PC-3 (cell line): ENCODE measurements around the gene RPSA. TPM values are rescaled to one million over a fixed set of nuclear protein-coding genes. Genes with fewer than 3 reads are reported as not detected.

Experiments used
- ATAC-seq: fragments of 200-7000 bp; cut with Tn5 transposase; 2 replicates; pipeline ENCODE4 v1.9.1; 2020; ENCODE audit warnings: mild to moderate bottlenecking, moderate library complexity
- BruUV-seq: library from RNA; stranded (reverse); fragments of 400-500 nt; replicated peaks from 2 replicates; lab custom pipeline; 2021; lab: Mats Ljungman, UMichigan
- CTCF ChIA-PET: fragments of 300-600 bp; sonication (Branson Sonifier 250); formaldehyde crosslinking; loops from one replicate; lab custom pipeline; 2022; ENCODE audit warnings: antibody characterized with exemption; lab: Charles Lee
- POLR2A ChIA-PET: fragments of 300-600 bp; sonication (Branson Sonifier 250); formaldehyde crosslinking; loops from one replicate; lab custom pipeline; 2022; ENCODE audit warnings: antibody characterized with exemption; ENCODE audit not compliant: unreplicated experiment; lab: Charles Lee
- DNase-seq: peaks from one replicate; pipeline ENCODE4 v3.0.0-alpha.2; 2015
- H2AFZ ChIP-seq: fragments of 300-600 bp; sonication (generic); 2 replicates; pipeline ENCODE4 v1.6.0; 2016; ENCODE audit warnings: antibody characterized with exemption, low read length
- H3F3A ChIP-seq: fragments of 300-600 bp; sonication (generic); one replicate; pipeline ENCODE4 v1.6.0; 2017; ENCODE audit warnings: antibody characterized with exemption, low read length, control low read depth, mild to moderate bottlenecking; ENCODE audit not compliant: unreplicated experiment
- H3K27ac ChIP-seq: fragments of 300-600 bp; sonication (generic); 2 replicates; pipeline ENCODE4 v1.5.1; 2016; ENCODE audit warnings: mild to moderate bottlenecking, low read length
- H3K27me3 ChIP-seq: fragments of 300-600 bp; sonication (generic); 2 replicates; pipeline ENCODE4 v1.6.1; 2016; ENCODE audit warnings: low read length, mixed read lengths
- H3K36me3 ChIP-seq: fragments of 300-600 bp; sonication (generic); 2 replicates; pipeline ENCODE4 v1.6.1; 2016; ENCODE audit warnings: low read depth, mixed run types, low read length, mixed read lengths
- H3K4me1 ChIP-seq: fragments of 300-600 bp; sonication (generic); 2 replicates; pipeline ENCODE4 v1.5.1; 2016; ENCODE audit warnings: low read length; ENCODE audit not compliant: insufficient read depth
- H3K4me2 ChIP-seq: fragments of 300-600 bp; sonication (generic); 2 replicates; pipeline ENCODE4 v1.6.0; 2016; ENCODE audit warnings: low read length
- H3K4me3 ChIP-seq: fragments of 300-600 bp; sonication (generic); 2 replicates; pipeline ENCODE4 v1.5.1; 2016; ENCODE audit warnings: mild to moderate bottlenecking, low read length, mixed read lengths
- H3K79me2 ChIP-seq: fragments of 300-600 bp; sonication (generic); 2 replicates; pipeline ENCODE4 v1.6.1; 2017; ENCODE audit warnings: low read length, mixed read lengths
- H3K9ac ChIP-seq: fragments of 300-600 bp; sonication (generic); 2 replicates; pipeline ENCODE4 v1.6.0; 2016; ENCODE audit warnings: mild to moderate bottlenecking, low read length
- H3K9me2 ChIP-seq: fragments of 300-600 bp; sonication (generic); replicated peaks from 2 replicates; pipeline ENCODE4 v1.6.1; 2016; ENCODE audit warnings: mixed run types, low read length, mixed read lengths
- H3K9me3 ChIP-seq: fragments of 300-600 bp; sonication (generic); 2 replicates; pipeline ENCODE4 v1.6.1; 2016; ENCODE audit warnings: low read length, mixed read lengths
- H4K20me1 ChIP-seq: fragments of 300-600 bp; sonication (generic); 2 replicates; pipeline ENCODE4 v1.6.1; 2016; ENCODE audit warnings: low read length, mixed read lengths
- EZH2 ChIP-seq: fragments of 300-600 bp; sonication (generic); IDR thresholded peaks from one replicate; pipeline ENCODE4 v1.6.1; 2017; ENCODE audit warnings: antibody characterized with exemption, mild to moderate bottlenecking, low read length; ENCODE audit not compliant: unreplicated experiment
- EZH2phosphoT487 ChIP-seq: fragments of 300-600 bp; sonication (generic); IDR thresholded peaks from 2 replicates; pipeline ENCODE4 v1.6.1; 2018; ENCODE audit warnings: mild to moderate bottlenecking, antibody characterized with exemption, low read length, borderline replicate concordance
- intact Hi-C: fragments of 100-400 bp; cut with micrococcal nuclease; formaldehyde crosslinking; loops from 2 replicates; pipeline ENCODE4 v1.9.0; 2023
- total RNA-seq: library from RNA; depleted of rRNA; stranded (reverse); fragments of >200 nt; gene quantifications from 2 replicates; pipeline ENCODE4 v1.2.3, GENCODE V29; 2014
- TF ChIP-seq, protein P1 (sequence below): fragments of 300-600 bp; sonication (generic); conservative IDR thresholded peaks from 2 replicates; pipeline ENCODE4 v1.5.1; 2017; ENCODE audit warnings: antibody characterized with exemption, low read depth, mild to moderate bottlenecking, low read length

Gene RPSA
- total RNA-seq, 1 experiment from 2014 or later = 2,722 TPM

DNA sequence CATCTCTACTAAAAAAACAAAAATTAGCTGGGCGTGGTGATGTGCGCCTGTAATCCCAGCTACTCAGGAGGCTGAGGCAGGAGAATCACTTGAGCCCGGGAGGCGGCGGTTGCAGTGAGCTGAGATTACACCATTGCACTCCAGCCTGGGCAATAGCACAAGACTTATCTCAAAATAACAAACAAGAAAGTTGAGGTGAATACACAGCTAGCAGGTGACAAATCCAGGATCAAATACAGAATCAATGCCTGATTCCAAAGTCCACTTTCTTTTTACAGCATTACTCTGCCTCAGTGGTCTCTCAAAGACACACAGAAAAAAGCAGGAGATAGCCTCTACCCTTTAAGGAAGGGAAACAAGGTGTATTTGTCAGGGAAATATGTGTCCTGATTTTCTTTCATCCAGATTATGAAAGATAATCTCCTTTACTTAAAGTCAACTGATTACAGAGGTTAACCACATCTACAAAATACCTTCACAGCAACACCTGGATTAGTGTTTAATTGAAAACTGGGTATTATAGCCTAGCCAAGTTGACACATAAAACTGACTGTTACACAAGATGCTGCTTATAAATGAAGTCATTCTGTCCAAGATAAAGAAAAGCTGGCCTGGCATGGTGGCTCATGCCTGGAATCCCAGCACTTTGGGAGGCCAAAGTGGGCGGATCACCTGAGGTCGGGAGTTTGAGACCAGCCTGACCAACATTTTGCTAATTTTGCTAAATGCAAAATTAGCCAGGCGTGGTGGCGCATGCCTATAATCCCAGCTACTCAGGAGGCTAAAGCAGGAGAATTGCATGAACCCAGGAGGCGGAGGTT is 27.4 kb upstream of the RPSA start:
- DNase-seq (no peak), ATAC-seq (no peak)
- Histone ChIP-seq H3K9me2 (no peaks in the 10 kb centered on the region), H2AFZ (no peak overlapping the region), H3K4me2 (no peak overlapping the region), H3K79me2 (no peaks in the 10 kb centered on the region), H3K9ac (no peak overlapping the region), H3K4me1 (peaks cover 7% of the 10 kb centered on the region), H3K9me3 (no peaks in the 10 kb centered on the region), H4K20me1 (no peaks in the 10 kb centered on the region), H3K4me3 (no peak overlapping the region), H3F3A (no peaks in the 10 kb centered on the region), H3K27ac (no peak overlapping the region), H3K27me3 (peaks cover 7% of the 10 kb centered on the region), H3K36me3 (no peaks in the 10 kb centered on the region)
- ChIA-PET POLR2A (no interaction called here), CTCF (no interaction called here)
- no TSS peak for BruUV-seq
- TF ChIP-seq EZH2 = no peak
- TF ChIP-seq, protein P1, sequence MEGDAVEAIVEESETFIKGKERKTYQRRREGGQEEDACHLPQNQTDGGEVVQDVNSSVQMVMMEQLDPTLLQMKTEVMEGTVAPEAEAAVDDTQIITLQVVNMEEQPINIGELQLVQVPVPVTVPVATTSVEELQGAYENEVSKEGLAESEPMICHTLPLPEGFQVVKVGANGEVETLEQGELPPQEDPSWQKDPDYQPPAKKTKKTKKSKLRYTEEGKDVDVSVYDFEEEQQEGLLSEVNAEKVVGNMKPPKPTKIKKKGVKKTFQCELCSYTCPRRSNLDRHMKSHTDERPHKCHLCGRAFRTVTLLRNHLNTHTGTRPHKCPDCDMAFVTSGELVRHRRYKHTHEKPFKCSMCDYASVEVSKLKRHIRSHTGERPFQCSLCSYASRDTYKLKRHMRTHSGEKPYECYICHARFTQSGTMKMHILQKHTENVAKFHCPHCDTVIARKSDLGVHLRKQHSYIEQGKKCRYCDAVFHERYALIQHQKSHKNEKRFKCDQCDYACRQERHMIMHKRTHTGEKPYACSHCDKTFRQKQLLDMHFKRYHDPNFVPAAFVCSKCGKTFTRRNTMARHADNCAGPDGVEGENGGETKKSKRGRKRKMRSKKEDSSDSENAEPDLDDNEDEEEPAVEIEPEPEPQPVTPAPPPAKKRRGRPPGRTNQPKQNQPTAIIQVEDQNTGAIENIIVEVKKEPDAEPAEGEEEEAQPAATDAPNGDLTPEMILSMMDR = no peak
- TF ChIP-seq EZH2phosphoT487 = no peak
- intact Hi-C loops = loop anchor here (1.0 to 2.0 kb wide), 2 partner anchors 86 to 190 kb away; no protein-coding TSS in a partner anchor

DNA sequence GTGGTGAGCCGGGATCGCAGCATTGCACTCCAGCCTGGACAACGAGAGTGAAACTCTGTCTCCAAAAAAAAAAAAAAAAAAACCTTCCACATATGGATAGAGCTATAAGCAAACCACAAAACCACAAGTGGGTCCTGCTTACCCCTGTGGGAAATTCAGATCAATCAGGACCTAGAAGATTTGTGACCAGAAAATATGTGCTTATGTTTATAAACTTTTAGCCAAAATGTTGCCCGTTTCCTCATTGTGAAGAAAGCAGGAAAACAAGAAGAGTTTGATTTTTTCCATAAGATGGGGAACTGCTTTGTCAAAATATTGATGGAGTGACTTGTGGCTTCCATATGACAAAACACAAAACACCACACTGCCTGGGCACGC is 26.8 kb upstream of the RPSA start:
- no peak overlapping the region for H3K27ac ChIP-seq
- ChIA-PET POLR2A (no interaction called here), CTCF (no interaction called here)
- no peak overlapping the region for H2AFZ ChIP-seq
- TF ChIP-seq, protein P1 = no peak
- TF ChIP-seq EZH2 (no peak), EZH2phosphoT487 (no peak)
- H3K4me2 ChIP-seq = no peak overlapping the region
- no peak overlapping the region for H3K4me3 ChIP-seq
- peaks cover 7% of the 10 kb centered on the region for H3K27me3 ChIP-seq
- no peaks in the 10 kb centered on the region for H3F3A ChIP-seq
- DNase-seq (no peak), ATAC-seq (no peak)
- H3K9me3 ChIP-seq = no peaks in the 10 kb centered on the region
- H4K20me1 ChIP-seq = peaks cover 4% of the 10 kb centered on the region; the same call in 1 of the 2 replicates
- H3K36me3 ChIP-seq = no peaks in the 10 kb centered on the region
- BruUV-seq = no TSS peak
- peaks cover 6% of the 10 kb centered on the region for H3K79me2 ChIP-seq
- H3K9me2 ChIP-seq = no peaks in the 10 kb centered on the region
- intact Hi-C loops = loop anchor here (2.0 to 10.0 kb wide), 4 partner anchors 172 to 1245 kb away; partner anchors contain the start of genes ACAA1 and MYD88
- H3K4me1 ChIP-seq = peaks cover 12% of the 10 kb centered on the region
- H3K9ac ChIP-seq = no peak overlapping the region

DNA sequence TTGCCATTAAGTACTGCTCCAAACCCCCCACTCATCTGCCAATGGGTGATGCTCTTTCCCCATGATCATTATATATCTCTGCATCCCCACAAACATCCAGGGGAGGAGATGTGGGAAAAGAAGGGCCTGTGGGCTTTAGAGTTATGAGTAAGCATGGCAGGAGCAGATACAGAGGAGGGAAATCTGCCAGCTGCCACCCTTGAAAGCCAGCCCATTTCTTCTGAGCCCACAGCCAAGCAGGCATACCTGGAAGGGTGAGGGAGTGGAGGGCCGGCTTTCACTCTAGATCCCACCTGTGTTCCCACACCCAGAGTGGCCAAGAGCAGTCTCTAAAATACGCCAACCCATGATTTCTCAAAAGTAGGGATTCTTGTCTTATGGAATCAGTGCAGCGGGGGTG is 25.1 kb upstream of the RPSA start:
- H3K4me3 ChIP-seq = no peak overlapping the region
- intact Hi-C loops = loop anchor here (5.0 to 10.0 kb wide), 3 partner anchors 174 to 1247 kb away; partner anchors contain the start of genes ACAA1 and MYD88
- ChIA-PET CTCF (no interaction called here), POLR2A (no interaction called here)
- no peaks in the 10 kb centered on the region for H3K36me3 ChIP-seq
- peaks cover 20% of the 10 kb centered on the region for H4K20me1 ChIP-seq
- no peaks in the 10 kb centered on the region for H3K9me3 ChIP-seq
- BruUV-seq = no TSS peak
- H3K4me1 ChIP-seq = peaks cover 23% of the 10 kb centered on the region
- ATAC-seq = no peak
- H3K27me3 ChIP-seq = no peaks in the 10 kb centered on the region; the same call in 1 of the 2 replicates
- no peak overlapping the region for H3K27ac ChIP-seq
- H3K9ac ChIP-seq = no peak overlapping the region
- peaks cover 23% of the 10 kb centered on the region for H3K79me2 ChIP-seq
- DNase-seq = no peak
- H3K4me2 ChIP-seq = no peak overlapping the region
- H2AFZ ChIP-seq = no peak overlapping the region
- H3F3A ChIP-seq = no peaks in the 10 kb centered on the region
- TF ChIP-seq, protein P1 = no peak
- TF ChIP-seq EZH2 (no peak), EZH2phosphoT487 (no peak)
- no peaks in the 10 kb centered on the region for H3K9me2 ChIP-seq
